GM12801 (cell line): ENCODE measurements around the gene GPA33.

Experiments used
- CTCF ChIP-seq: IDR thresholded peaks from one replicate; pipeline ENCODE4 v1.5.1; 2011; ENCODE audit warnings: control low read depth; ENCODE audit not compliant: insufficient read length; ENCODE audit errors: extremely low read depth

The GPA33 gene

GRCh38 chr1:167094690-167095089 lies 4.5 kb upstream of the GPA33 start:
- no peak for TF ChIP-seq CTCF

GRCh38 chr1:167093846-167094516 lies 3.8 kb upstream of the GPA33 start, which contains the start of gene STYXL2:
STYXL2 (plus strand) TSS chr1:167094075; CDS start chr1:167094850, 775 bp downstream.
- no peak for TF ChIP-seq CTCF

GRCh38 chr1:167092653-167093052 lies 2.5 kb upstream of the GPA33 start:
- no peak for TF ChIP-seq CTCF

GRCh38 chr1:167089939-167090313 lies 251 bp downstream of the GPA33 start:
- no peak for TF ChIP-seq CTCF

GRCh38 chr1:167088746-167089417 lies 1.3 kb downstream of the GPA33 start:
- TF ChIP-seq CTCF: no peak

- no peak for TF ChIP-seq CTCF
Observed at GRCh38 chr1:167086768-167087167, 3.4 kb downstream of the GPA33 start.

- TF ChIP-seq CTCF: no peak
Observed at GRCh38 chr1:167086033-167086432, 4.1 kb downstream of the GPA33 start.
